NCI-H2171 treated with DMSO at 0.1 percent for 48 hours (cell line): ENCODE data around the gene GRIK1.

Experiments used
- DNase-seq: peaks from one replicate; lab custom pipeline; 2025; lab: John Stamatoyannopoulos, UW

The GRIK1 gene

GRCh38 chr21:29827647-29828046 is 112.1 kb downstream of the GRIK1 start:
- DNase-seq: no peak

- no peak for DNase-seq
These were observed 112.6 kb downstream of the GRIK1 start for GRCh38 chr21:29827236-29827635.

- no peak for DNase-seq
These were observed 113.4 kb downstream of the GRIK1 start for GRCh38 chr21:29826386-29826785.

GRCh38 chr21:29825936-29826335 is 113.9 kb downstream of the GRIK1 start:
- DNase-seq: no peak

GRCh38 chr21:29825345-29825744 is 114.5 kb downstream of the GRIK1 start:
- no peak for DNase-seq

GRCh38 chr21:29822064-29822463 is 117.7 kb downstream of the GRIK1 start:
- no peak for DNase-seq

GRCh38 chr21:29821230-29821629 is 118.6 kb downstream of the GRIK1 start:
- no peak for DNase-seq

- DNase-seq: no peak
These were observed 120.0 kb downstream of the GRIK1 start for GRCh38 chr21:29819675-29820326.

- DNase-seq: no peak
These were observed 121.3 kb downstream of the GRIK1 start for GRCh38 chr21:29818383-29818921.

- no peak for DNase-seq
These were observed 122.3 kb downstream of the GRIK1 start for GRCh38 chr21:29817450-29817849.

GRCh38 chr21:29812947-29813346 is 126.8 kb downstream of the GRIK1 start:
- no peak for DNase-seq

GRCh38 chr21:29810871-29811270 is 128.9 kb downstream of the GRIK1 start:
- DNase-seq: no peak

GRCh38 chr21:29808153-29808552 is 131.6 kb downstream of the GRIK1 start:
- DNase-seq: no peak

GRCh38 chr21:29805105-29805504 is 134.7 kb downstream of the GRIK1 start:
- no peak for DNase-seq

GRCh38 chr21:29803191-29803590 is 136.6 kb downstream of the GRIK1 start:
- no peak for DNase-seq

- no peak for DNase-seq
These were observed 138.7 kb downstream of the GRIK1 start for GRCh38 chr21:29801122-29801521.

- no peak for DNase-seq
These were observed 139.7 kb downstream of the GRIK1 start for GRCh38 chr21:29800056-29800455.

- DNase-seq: no peak
These were observed 141.0 kb downstream of the GRIK1 start for GRCh38 chr21:29798840-29799239.

GRCh38 chr21:29797155-29797554 is 142.6 kb downstream of the GRIK1 start:
- DNase-seq: no peak

GRCh38 chr21:29793712-29794111 is 146.1 kb downstream of the GRIK1 start:
- DNase-seq: no peak

- DNase-seq: no peak
These were observed 150.4 kb downstream of the GRIK1 start for GRCh38 chr21:29789393-29789792.

- no peak for DNase-seq
These were observed 151.0 kb downstream of the GRIK1 start for GRCh38 chr21:29788752-29789151.

GRCh38 chr21:29787361-29787909 is 152.4 kb downstream of the GRIK1 start:
- no peak for DNase-seq
